Dendritic cell treated with granulocyte-macrophage colony-stimulating factor and Interleukin-4, amounts not matched to agents 40 ng/mL and 50 ng/mL, for 4 days (primary cell): ENCODE data around the gene TPST2.
A peak's percentile ranks its signal among the peaks of the same experiment; 100 is the strongest.

ENCODE experiments used
- H3K27ac Mint-ChIP-seq: one replicate; pipeline ENCODE4 v1.8.0; 2022; ENCODE audit warnings: mild to moderate bottlenecking, mixed read lengths
- H3K27me3 Mint-ChIP-seq: one replicate; pipeline ENCODE4 v1.8.0; 2022; ENCODE audit warnings: mild to moderate bottlenecking, mixed read lengths
- H3K36me3 Mint-ChIP-seq: one replicate; pipeline ENCODE4 v1.8.0; 2022; ENCODE audit warnings: low read depth, mixed read lengths
- H3K4me1 Mint-ChIP-seq: one replicate; pipeline ENCODE4 v1.8.0; 2022; ENCODE audit warnings: low read depth, mixed read lengths
- H3K4me3 Mint-ChIP-seq: one replicate; pipeline ENCODE4 v1.8.0; 2022; ENCODE audit warnings: mild to moderate bottlenecking, moderate library complexity, mixed read lengths
- H3K9me3 Mint-ChIP-seq: one replicate; pipeline ENCODE4 v1.8.0; 2022; ENCODE audit warnings: mixed read lengths
- intact Hi-C: fragments of 100-400 bp; cut with micrococcal nuclease; formaldehyde crosslinking; loops from one replicate; pipeline ENCODE4 v1.15.0; 2022

TPST2 gene

GRCh38 chr22:26601726-26602125 is 11.8 kb upstream of the TPST2 start:
- no peaks in the 10 kb centered on the region for H3K27me3 Mint-ChIP-seq
- H3K4me3 Mint-ChIP-seq: no peak overlapping the region
- no peak overlapping the region for H3K27ac Mint-ChIP-seq
- H3K9me3 Mint-ChIP-seq: no peaks in the 10 kb centered on the region
- no peaks in the 10 kb centered on the region for H3K36me3 Mint-ChIP-seq
- peaks cover 5% of the 10 kb centered on the region for H3K4me1 Mint-ChIP-seq
- intact Hi-C loops: no loop called here

GRCh38 chr22:26599505-26599904 is 9.6 kb upstream of the TPST2 start:
- Mint-ChIP-seq H3K4me1 (peaks cover 5% of the 10 kb centered on the region), H3K36me3 (no peaks in the 10 kb centered on the region), H3K9me3 (no peaks in the 10 kb centered on the region), H3K4me3 (no peak overlapping the region), H3K27me3 (no peaks in the 10 kb centered on the region), H3K27ac (no peak overlapping the region)
- intact Hi-C loops: no loop called here

- Mint-ChIP-seq H3K9me3 (no peaks in the 10 kb centered on the region), H3K4me3 (no peak overlapping the region), H3K36me3 (no peaks in the 10 kb centered on the region), H3K27ac (no peak overlapping the region), H3K27me3 (no peaks in the 10 kb centered on the region), H3K4me1 (peaks cover 14% of the 10 kb centered on the region)
- intact Hi-C loops: no loop called here
Observed at GRCh38 chr22:26597480-26597879, 7.5 kb upstream of the TPST2 start.

GRCh38 chr22:26597026-26597425 is 7.1 kb upstream of the TPST2 start:
- Mint-ChIP-seq H3K27me3 (no peaks in the 10 kb centered on the region), H3K36me3 (no peaks in the 10 kb centered on the region), H3K27ac (no peak overlapping the region), H3K4me3 (no peak overlapping the region), H3K9me3 (no peaks in the 10 kb centered on the region), H3K4me1 (peaks cover 19% of the 10 kb centered on the region)
- intact Hi-C loops: no loop called here

GRCh38 chr22:26593763-26594162 is 3.8 kb upstream of the TPST2 start:
- peaks cover 34% of the 10 kb centered on the region for H3K4me1 Mint-ChIP-seq
- intact Hi-C loops: no loop called here
- H3K27me3 Mint-ChIP-seq: no peaks in the 10 kb centered on the region
- peaks cover 8% of the 10 kb centered on the region for H3K36me3 Mint-ChIP-seq
- no peak overlapping the region for H3K4me3 Mint-ChIP-seq
- H3K27ac Mint-ChIP-seq: no peak overlapping the region
- H3K9me3 Mint-ChIP-seq: no peaks in the 10 kb centered on the region

GRCh38 chr22:26592421-26592891 is 2.5 kb upstream of the TPST2 start:
- intact Hi-C loops: no loop called here
- Mint-ChIP-seq H3K9me3 (no peaks in the 10 kb centered on the region), H3K36me3 (peaks cover 8% of the 10 kb centered on the region), H3K27me3 (no peaks in the 10 kb centered on the region), H3K27ac (peak overlapping the region; percentile 0), H3K4me3 (no peak overlapping the region), H3K4me1 (peaks cover 42% of the 10 kb centered on the region)

- H3K27ac Mint-ChIP-seq: peak overlapping the region; percentile 92
- intact Hi-C loops: loop anchor here (2.0 kb wide), 1 partner anchor 47 kb away; no protein-coding TSS in a partner anchor
- H3K36me3 Mint-ChIP-seq: peaks cover 21% of the 10 kb centered on the region
- H3K4me1 Mint-ChIP-seq: peaks cover 70% of the 10 kb centered on the region
- H3K27me3 Mint-ChIP-seq: no peaks in the 10 kb centered on the region
- H3K4me3 Mint-ChIP-seq: peak overlapping the region; percentile 93
- no peaks in the 10 kb centered on the region for H3K9me3 Mint-ChIP-seq
Observed at GRCh38 chr22:26589367-26589844, 526 bp downstream of the TPST2 start.

GRCh38 chr22:26588729-26589366 is 1.1 kb downstream of the TPST2 start:
- Mint-ChIP-seq H3K9me3 (no peaks in the 10 kb centered on the region), H3K4me1 (peaks cover 76% of the 10 kb centered on the region), H3K36me3 (peaks cover 26% of the 10 kb centered on the region), H3K4me3 (peak overlapping the region; percentile 93), H3K27ac (peak overlapping the region; percentile 92), H3K27me3 (no peaks in the 10 kb centered on the region)
- intact Hi-C loops: loop anchor here (2.0 kb wide), 1 partner anchor 46 kb away; no protein-coding TSS in a partner anchor

- peaks cover 34% of the 10 kb centered on the region for H3K36me3 Mint-ChIP-seq
- H3K4me1 Mint-ChIP-seq: peaks cover 75% of the 10 kb centered on the region
- peak overlapping the region; percentile 93 for H3K4me3 Mint-ChIP-seq
- no peaks in the 10 kb centered on the region for H3K9me3 Mint-ChIP-seq
- peak overlapping the region; percentile 92 for H3K27ac Mint-ChIP-seq
- intact Hi-C loops: loop anchor here (2.0 kb wide), 1 partner anchor 45 kb away; no protein-coding TSS in a partner anchor
- H3K27me3 Mint-ChIP-seq: no peaks in the 10 kb centered on the region
Observed at GRCh38 chr22:26587991-26588613, 1.8 kb downstream of the TPST2 start.

GRCh38 chr22:26586556-26587325 is 3.2 kb downstream of the TPST2 start:
- Mint-ChIP-seq H3K27me3 (no peaks in the 10 kb centered on the region), H3K27ac (peak overlapping the region; percentile 34), H3K36me3 (peaks cover 47% of the 10 kb centered on the region), H3K4me3 (no peak overlapping the region), H3K9me3 (no peaks in the 10 kb centered on the region), H3K4me1 (peaks cover 62% of the 10 kb centered on the region)
- intact Hi-C loops: no loop called here

GRCh38 chr22:26585104-26585790 is 4.7 kb downstream of the TPST2 start:
- Mint-ChIP-seq H3K4me3 (no peak overlapping the region), H3K36me3 (peaks cover 59% of the 10 kb centered on the region), H3K27me3 (no peaks in the 10 kb centered on the region), H3K4me1 (peaks cover 62% of the 10 kb centered on the region), H3K9me3 (no peaks in the 10 kb centered on the region), H3K27ac (peak overlapping the region; percentile 37)
- intact Hi-C loops: no loop called here

GRCh38 chr22:26584010-26584409 is 5.9 kb downstream of the TPST2 start:
- Mint-ChIP-seq H3K36me3 (peaks cover 64% of the 10 kb centered on the region), H3K4me1 (peaks cover 69% of the 10 kb centered on the region), H3K9me3 (no peaks in the 10 kb centered on the region), H3K27me3 (no peaks in the 10 kb centered on the region), H3K27ac (peak overlapping the region; percentile 37), H3K4me3 (no peak overlapping the region)
- intact Hi-C loops: no loop called here

- Mint-ChIP-seq H3K27me3 (no peaks in the 10 kb centered on the region), H3K4me3 (no peak overlapping the region), H3K4me1 (peaks cover 60% of the 10 kb centered on the region), H3K36me3 (peaks cover 71% of the 10 kb centered on the region), H3K27ac (no peak overlapping the region), H3K9me3 (no peaks in the 10 kb centered on the region)
- intact Hi-C loops: no loop called here
Observed at GRCh38 chr22:26581633-26582168, 8.2 kb downstream of the TPST2 start.
